ENCODE results near the gene RRBP1.
"Not testable (repeated sequence)": the region's sequence is repeated elsewhere in the genome, so short reads cannot be mapped to it uniquely, and the experiment has no call there.

The RRBP1 gene

DNA sequence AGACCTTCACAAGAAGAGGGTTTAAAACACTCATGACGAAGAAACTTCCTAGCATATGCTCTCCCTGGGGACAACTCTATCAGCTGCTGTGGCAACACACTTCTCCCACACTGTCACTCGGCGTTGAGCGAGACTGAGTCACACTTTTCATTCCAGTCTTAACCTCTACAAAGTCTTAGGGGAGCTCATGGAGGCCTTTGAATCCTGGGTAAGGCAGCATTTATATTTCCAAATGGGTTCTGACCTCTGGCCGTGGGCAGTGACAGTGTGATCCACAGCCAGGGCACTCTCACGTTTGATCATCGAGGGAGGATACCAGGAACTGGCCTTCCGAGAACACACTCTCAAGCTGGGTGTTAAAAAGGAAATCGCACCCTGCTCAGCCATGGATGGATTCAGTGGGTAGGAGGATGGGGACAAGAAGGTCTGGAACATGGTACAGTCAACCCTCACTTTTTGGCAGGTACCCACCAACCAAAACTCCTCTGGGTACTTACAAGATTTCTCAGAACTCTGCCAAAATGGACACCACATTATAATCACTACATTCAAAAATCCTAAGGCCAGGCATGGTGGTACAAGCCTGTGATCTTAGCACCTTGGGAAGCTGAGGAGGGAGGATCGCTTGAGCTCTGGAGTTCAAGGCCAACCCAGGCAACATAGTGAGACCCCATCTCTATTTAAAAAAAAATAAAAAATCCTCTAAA lies 19.6 kb downstream of the RRBP1 start:
- DNase-seq (ENCODE audit: low read depth in 2 of 2, low spot score in 1 of 2): no peak

DNA sequence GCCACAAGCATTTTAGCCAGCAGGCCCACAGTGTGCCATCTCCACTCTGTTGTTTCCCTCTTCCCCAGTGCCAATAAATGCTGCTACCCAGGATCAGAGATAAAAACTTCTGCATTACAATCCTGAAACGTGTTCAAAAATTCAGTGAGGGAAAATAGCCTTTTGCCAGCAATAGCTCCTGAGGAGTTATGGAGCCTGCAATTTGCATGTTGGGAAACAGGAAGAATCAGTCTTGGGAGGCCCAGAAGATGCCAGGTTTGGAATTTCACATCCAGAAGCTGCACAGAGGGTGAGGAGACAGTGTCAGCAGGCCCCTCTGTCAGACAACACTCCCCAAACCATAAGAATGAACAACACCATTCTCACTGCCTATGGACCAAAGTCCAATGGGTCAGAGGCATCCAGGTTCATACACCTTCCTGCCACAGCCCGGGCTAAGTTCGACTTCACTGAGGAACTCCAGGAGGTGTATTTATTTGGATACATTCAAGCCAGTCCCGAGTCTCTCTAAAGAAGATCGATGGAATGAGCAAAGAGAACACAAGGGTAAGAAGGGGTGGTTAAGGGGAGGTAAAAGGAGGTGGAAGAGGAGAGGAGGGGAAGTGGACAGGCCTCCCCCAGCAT lies 20.8 kb downstream of the RRBP1 start:
- no peak for DNase-seq (ENCODE audit: low read depth in 2 of 2, low spot score in 1 of 2)

DNA sequence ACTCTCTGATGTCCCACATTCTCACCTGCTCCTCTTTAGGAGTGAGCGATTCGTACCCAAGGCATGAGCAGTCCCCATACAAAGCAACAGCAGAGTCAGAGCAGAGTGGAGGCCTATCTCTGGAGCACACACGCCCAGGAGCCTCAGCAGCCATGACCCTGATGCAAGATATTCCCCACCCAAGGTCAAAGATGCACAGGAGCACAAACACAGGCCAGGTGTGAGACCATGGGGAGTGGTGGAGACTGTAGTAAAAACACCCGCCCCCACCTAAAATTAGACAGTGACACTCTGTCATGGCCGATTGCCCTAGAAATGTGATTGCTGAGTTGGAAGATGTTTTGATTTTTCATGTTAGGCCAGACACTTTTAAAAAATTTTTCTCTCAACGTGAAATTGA lies 21.4 kb downstream of the RRBP1 start:
- DNase-seq (ENCODE audit: low read depth in 2 of 2, low spot score in 1 of 2): no peak

DNA sequence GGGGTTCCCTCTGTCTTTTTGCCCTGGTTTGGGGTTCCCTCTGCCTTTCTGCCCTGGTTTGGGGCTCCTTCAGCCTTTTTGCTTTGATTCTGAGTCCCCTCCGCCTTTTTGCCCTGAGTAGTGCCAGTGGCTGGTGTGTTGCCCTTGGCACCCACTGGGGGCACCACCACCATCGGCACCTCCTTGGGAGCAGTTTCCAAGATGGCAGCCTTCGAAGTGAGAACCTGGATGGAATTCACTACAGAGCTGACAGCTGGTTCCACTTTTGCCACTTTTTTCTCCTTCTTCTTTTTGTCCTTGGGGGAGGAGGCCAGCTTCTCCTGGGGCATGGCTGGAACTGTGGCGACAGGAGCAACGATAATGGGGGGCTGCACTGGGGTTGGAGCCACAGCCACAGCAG lies 22.2 kb downstream of the RRBP1 start:
- DNase-seq (ENCODE audit: low read depth in 2 of 2, low spot score in 1 of 2): no peak

DNA sequence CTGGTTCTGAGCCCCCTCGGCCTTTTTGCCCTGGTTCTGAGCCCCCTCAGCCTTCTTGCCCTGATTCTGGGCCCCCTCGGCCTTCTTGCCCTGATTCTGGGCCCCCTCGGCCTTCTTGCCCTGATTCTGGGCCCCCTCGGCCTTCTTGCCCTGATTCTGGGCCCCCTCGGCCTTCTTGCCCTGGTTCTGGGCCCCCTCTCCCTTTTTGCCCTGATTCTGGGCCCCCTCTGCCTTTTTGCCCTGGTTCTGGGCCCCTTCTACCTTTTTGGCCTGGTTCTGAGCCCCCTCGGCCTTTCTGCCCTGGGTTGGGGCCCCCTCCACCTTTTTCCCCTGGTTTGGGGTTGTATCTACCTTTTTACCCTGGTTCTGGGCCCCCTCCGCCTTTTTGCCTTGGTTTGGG lies 22.7 kb downstream of the RRBP1 start:
- not testable (repeated sequence) for DNase-seq (ENCODE audit: low read depth in 2 of 2, low spot score in 1 of 2)

DNA sequence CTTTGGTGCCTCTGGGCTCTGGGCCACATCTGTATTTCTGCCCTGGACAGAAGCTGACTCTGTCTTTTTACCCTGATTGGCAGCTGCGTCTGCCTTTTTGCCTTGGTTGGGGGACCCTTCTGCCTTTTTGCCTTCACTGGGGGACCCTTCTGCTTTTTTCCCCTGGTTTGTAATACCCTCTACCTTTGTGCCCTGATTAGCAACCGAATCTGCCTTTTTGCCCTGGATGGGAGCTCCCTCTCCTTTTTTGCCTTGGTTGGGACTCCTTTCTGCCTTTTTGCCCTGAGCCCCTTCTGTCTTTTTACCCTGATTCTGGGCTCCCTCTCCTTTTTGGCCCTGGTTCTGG lies 23.4 kb downstream of the RRBP1 start:
- DNase-seq (ENCODE audit: low read depth in 2 of 2, low spot score in 1 of 2): no peak

DNA sequence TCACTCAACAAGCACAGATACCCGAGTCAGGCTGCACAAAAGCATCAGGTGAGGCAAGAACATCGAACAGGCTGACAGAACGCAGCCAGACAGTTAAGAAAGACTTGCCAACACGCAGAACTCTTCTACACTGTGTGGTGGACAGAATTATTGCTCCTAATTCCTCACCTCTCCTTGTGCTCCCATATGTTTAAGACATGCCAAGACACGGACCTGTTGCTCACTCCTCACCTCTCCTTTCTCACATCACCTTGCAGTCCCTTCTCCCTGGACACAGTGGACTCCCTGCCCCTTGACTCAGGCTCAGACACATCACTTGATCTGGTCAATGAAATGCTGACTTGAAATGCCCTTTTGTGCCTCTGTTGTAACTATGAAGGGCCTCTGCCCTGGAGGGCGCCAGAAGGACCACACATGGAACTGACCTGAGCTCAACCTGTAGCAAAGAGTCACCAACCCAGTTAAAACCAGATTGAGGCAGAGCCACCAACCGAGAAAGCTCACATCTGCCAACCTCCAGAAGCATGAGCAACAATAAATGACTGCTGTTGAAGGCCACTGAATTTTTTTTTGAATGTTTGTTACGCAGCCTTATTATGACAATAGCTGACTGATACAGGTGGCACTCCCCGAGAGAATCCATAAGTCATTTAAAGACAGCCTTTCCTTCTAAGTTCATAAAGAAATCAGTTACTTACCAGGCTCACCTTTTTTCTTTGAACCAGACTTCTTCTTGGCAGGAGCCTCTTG lies 24.0 kb downstream of the RRBP1 start:
- no peak for DNase-seq (ENCODE audit: low read depth in 2 of 2, low spot score in 1 of 2)

DNA sequence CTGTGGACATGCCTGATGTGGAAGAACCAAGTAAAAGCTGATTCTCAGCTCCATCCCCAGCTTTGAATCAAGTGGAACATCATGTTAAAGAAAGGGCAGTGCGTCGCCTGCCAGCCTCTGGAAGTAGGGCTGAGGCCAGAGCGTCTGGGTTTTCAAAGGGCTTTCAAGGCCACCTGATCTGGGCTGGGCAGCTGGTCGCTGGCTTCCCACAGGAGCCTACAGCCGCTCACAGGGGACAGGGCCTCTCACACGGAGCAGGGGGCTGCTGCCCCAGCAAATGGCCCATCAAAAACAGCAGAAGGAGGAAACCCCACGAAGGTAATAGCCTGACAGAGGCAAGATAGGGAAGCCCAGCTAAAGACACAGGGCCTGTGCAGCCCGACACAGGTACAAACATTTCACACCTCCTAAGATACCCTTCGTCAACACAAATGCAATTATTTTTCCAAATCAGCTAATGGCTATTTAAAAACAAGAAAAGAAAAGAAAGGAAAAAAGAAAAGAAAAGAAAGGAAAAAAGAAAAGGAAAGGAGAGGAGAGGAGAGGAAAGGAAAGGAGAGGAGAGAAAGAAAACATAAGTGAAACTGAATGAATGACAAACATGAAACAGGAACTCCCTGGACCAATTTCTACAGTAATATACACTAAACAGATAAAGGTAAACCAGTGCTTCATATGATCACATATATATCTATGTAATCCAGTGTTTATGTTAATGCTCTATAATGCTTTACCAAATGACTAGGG lies 24.8 kb downstream of the RRBP1 start:
- no peak for DNase-seq (ENCODE audit: low read depth in 2 of 2, low spot score in 1 of 2)

DNA sequence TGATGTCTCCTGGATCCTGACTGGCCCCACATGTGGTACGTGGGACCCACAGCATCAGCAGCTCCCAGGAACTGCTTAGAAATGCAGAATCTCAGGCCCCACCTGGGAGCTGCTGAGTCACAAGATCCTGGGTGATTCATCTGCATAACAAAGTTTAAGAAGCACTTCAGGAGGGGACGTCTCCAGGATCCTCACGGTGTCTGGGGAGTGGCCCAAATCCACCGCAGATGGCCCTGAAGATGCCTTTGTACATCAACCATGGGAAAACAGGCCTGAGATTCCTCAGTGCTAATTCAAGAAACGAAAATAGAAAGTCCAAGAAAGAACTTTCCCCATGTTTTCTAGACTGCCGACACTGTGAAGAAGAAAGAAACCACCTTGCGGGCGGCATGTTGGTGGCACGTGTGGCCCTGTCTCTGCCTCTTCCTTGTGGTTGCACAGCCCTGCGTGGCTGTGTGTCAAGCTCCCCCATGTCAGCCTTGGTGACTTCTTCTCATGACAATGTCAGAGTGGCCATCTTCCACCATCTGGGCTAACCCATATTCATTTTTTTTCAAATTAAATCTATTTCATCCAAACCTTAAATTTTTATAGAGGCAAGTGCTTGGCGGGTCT lies 26.1 kb downstream of the RRBP1 start:
- no peak for DNase-seq (ENCODE audit: low read depth in 2 of 2, low spot score in 1 of 2)

DNA sequence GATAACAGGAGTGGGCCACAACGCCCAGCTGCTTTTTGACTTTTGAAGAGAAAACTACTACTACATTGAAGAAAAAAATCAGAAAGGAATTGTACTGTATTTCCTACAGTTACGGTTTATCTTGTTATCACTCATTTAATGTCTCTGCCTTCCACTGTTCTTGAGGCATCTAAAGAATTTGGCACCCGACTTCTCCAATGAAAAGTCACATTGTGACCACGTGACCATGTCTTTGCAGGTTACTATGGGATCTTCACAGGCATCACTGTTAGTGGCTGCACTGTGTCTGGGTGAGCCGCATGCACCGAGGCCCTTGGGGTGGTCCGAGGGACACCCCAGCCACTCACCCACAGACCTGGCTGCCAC lies 26.8 kb downstream of the RRBP1 start:
- no peak for DNase-seq (ENCODE audit: low read depth in 2 of 2, low spot score in 1 of 2)

DNA sequence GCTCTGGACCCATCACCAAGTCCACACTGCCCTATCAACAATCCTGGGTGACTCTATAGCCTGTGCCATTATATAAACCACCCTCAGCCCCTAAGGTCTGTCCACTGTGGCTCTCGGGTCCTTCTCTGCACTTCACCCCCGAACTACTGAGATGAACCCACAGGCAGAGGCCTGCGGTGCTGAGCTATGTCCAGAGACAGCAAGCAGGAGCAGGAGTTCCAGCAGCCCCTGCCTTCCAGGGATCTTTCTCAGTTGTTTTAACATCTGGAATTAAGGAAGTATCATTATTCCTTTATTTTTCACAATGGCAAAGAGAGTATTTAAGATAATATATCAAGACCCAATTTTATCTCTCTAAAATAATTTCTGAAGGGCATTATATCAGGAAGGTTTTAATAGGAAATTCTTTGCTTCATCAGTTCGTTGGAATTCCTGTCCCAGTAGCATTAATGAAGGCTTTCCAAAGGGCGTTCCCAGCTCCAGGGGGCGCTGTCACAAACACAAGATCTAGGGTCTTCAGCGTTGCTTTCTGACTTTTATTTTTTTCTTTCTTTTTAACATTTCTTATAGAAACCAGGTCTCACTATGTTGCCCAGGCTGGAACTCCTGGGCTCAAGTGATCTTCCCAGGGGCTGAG lies 27.3 kb downstream of the RRBP1 start:
- no peak for DNase-seq (ENCODE audit: low read depth in 2 of 2, low spot score in 1 of 2)

DNA sequence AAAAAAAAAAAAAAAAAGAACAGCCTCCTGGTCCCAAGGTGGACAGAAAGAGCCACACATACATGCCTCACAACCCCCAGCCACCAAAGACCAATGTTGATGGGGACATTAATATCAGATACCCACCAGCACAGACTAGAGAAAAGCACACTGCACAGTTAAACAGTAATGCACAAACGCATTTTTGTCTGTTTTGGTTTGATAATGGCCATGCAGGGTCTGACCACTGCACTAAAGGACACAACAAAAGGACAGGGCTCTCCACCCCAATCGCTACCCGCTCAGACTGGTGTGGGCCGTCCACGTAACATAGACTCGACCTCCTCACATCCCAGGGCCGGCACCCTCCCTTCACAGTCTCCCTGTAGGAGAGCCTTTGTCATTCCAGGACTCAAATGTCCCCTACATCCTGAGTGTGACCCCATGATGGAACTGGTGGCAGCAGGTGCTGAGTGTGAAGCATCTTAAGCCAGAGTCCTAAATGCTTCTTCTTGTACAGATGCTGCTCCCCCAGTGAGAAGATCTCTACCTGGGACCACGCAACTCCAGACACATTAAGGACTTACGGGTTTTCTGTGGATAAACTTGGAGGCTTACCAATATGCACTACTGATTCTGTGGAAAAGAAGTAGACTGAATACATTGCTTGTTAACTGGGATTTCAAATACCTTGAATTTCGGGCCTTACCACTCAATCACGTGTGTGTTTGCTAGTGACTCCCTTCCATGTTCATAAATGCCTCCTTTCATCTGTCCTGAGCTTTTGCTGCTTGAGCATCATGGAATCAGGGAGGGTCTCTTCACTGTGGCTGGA lies 28.0 kb downstream of the RRBP1 start:
- no peak for DNase-seq (ENCODE audit: low read depth in 2 of 2, low spot score in 1 of 2)

DNA sequence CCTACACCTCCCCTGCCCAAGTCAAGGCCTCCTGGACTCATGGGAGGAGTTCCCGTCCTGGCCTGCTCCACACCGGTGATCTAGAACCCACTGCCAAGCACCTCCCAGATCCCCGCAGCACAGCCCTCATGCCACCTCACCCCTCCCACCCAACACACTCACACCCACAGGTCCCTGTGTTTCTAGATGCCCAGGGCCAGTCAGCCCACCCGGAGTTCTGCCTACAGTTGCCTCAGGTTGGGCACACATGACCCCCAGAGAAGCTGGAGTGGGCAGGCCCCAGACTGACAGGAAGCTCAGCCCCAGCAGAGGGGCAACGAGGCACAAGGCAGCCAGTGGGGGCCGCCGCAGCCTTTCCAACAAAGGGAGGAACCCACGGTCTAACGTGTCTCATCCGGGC lies 29.6 kb downstream of the RRBP1 start:
- DNase-seq (ENCODE audit: low read depth in 2 of 2, low spot score in 1 of 2): no peak

DNA sequence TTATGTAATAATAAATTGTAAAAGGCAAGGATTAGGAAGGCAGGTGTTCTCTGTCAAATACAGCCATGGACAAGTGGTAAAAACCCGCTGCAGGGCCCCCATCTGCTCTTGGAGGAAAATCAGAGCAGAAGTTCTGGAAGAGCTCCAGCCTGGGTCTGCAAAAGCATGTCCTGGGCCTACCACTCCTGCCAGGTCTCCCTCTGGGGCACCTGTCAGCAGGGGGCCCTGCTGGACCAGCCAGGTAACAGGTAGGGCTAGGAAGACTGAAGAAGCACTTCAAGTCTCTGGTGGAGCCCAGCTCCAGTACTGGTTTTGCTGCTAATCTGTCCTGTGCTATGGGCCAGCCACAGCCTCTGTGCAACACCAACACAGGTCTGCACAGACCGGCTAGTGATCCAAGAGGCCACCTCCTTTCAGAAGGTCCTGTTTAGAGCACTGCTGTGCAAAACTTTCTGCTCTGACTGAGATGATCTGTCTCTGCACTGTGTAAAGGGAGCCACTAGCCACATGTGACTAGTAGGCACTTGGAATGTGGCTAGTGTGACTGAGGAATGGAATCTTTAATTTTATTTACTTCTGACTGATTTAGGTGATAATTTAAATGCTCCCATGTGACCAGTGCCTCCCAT lies 30.2 kb downstream of the RRBP1 start:
- no peak for DNase-seq (ENCODE audit: low read depth in 2 of 2, low spot score in 1 of 2)

DNA sequence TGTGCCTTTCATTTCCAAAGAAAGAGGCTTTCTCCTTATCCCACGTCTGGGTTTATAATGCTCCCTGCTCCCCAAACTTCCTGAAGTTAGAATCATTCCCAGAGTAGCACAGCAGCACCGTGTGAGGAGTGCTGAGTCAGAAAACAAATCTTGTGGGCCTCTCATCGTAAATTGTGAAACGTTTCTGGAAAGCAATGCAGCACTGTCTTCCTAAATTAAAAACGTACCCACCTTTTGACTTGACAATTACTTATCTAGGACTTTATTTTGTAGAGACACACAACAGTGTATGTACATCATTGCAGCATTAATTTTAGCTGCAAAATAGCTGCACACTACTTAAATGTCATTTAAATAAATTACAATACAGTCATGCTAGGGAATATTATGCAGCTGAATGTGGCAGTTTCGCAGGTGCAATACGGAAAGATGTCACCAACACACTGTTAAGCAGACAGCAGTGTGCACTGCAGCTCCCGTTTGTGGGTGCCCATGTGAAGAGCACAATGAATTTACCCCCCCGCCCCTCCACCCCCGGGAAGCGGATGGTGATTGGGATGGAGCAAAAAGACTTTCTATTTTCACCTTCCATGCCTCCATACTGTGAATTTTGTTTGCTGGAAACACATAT lies 30.8 kb downstream of the RRBP1 start:
- no peak for DNase-seq (ENCODE audit: low read depth in 2 of 2, low spot score in 1 of 2)

DNA sequence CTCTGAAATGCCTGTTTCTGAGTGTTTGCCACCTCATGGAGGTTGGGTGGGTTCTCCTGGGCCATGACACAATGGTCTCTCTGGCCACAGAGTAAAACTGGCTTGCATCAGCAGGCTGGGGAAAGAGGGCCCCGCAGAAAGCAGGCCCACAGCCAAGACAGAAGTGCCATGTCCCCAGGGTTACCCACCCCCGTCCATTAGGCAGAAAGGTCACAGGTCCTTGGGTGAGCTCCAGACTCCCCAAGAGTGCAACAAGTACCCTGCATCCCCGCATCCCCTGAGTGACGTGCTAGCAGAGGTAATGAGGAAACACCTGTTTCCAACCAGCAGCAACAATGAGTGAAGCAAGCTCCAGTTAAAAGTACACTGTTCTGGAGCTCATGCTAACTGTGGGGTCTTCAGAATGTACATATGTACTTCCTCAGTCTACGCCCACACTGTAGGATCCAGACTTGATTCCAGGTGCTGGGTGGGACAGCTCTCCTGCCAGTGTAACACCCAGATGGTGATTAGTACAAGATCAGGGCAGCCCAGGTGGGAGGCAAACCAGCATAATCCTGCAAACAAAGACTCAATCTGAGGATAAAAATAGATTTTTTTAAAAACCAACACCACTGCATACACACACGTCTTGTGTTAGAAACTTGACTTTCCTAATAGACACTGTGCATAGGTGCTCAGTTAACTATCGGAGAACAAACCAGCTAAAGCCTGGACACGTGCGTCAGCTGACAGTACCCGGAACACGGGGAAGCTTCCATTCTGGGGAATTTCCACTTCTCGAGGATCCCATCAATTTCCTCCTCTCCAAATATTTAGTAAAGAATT lies 31.5 kb downstream of the RRBP1 start:
- no peak for DNase-seq (ENCODE audit: low read depth in 2 of 2, low spot score in 1 of 2)

DNA sequence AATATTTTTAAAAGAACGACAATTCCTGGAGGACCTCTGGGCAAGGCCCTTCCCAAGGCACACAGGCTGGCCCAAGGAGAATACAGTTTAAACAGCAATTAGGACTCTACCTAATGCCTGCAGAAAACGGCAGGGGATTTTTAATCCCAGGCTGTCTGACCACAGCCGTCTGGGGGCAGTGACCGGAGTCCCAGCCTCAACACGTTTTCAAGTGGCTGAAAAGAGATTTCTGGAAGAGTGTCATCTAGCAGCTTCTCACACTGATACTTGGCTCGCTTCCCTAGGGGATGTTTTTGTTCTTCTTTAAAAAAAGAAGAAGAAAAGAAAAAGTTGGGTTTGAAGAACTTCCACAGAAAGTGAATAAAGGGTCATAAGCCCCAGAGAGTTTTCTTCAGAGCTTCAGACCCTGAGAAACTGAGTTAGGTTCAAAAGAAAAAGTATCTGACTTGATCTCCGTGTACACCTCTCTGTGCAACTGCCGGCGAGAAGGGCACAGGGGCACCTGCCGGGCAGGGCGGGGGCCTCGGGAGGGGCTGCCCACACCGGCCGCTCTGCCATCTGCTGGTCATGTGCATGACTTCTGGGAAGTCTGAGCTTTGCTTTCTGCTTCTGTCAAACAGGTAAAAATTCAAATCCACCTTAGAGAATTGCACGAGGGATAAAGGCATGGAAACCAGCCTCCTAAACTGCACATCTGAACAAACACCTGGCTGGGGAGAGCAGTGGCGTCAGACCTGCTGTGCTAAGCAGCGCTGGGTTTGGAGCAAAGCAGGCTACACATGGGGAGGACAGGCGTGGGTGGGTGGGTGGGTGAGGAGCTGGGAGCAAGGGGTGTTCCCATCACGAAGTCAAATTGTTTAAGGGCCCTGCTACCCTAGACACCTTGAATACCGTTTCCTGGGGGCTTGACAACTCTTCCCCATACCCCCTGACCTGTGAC lies 33.0 kb downstream of the RRBP1 start:
- no peak for DNase-seq (ENCODE audit: low read depth in 2 of 2, low spot score in 1 of 2)

All from stimulated activated CD8-positive, alpha-beta memory T cell treated with anti-CD3 and anti-CD28 coated beads, Interleukin-4, amount 100 ng/mL, for 4 hours (primary cell).